ENCODE measurements around the gene CD93.
A peak's percentile ranks its signal among the peaks of the same experiment; 100 is the strongest.

CD93 gene

DNA sequence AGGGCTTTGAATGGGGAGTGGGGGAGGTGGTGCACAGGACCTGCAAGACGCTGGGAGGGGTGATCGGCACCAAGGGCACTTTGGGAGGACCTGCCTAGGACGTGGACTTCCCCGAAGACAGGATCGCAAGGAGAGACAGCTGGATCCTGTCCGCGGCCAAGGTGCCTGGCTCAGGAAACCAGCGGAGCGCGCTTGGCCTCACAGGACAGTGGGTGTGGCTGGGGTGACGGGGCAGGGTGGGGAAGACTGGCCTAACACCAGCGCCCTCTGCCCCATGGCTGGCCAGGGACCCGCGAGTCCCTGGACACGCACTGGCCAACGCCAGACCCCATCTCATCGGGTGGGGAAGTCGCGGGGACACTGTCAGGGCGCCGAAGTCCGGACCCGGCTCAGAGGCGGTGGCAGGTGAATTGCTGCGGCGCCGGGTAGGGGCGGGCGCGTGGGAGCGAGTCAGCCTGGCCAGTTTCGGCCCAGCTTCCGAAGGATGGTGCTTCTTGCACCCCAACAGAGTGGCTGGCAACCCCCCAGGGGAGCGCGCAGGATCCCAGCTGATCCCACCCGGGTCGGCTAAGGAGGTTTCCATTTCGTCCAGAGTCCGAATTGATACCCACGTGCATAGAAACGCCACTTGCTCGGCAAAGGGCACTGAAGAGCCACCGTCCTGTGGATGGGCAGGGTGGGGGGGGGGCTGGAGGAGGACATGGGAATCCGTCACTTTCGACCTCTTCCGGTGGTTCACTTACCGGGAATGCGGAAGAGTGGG is 35.9 kb downstream of the CD93 start:
- peak overlapping the region; percentile 18 for H3K4me3 Mint-ChIP-seq
- peaks cover 60% of the 10 kb centered on the region for H3K27me3 Mint-ChIP-seq
- H3K4me1 Mint-ChIP-seq, result peaks cover 4% of the 10 kb centered on the region
- H3K9me3 Mint-ChIP-seq, result no peaks in the 10 kb centered on the region
- DNase-seq (ENCODE audit: low spot score in 2 of 2) (no peak), ATAC-seq (replicated peaks; ENCODE audit: extremely low read depth, poor library complexity, severe bottlenecking) (peak; percentile 19)
- H3K27ac Mint-ChIP-seq (ENCODE audit: low read depth), result no peak overlapping the region
- peaks cover 2% of the 10 kb centered on the region for H3K36me3 Mint-ChIP-seq (ENCODE audit: insufficient read depth)

DNA sequence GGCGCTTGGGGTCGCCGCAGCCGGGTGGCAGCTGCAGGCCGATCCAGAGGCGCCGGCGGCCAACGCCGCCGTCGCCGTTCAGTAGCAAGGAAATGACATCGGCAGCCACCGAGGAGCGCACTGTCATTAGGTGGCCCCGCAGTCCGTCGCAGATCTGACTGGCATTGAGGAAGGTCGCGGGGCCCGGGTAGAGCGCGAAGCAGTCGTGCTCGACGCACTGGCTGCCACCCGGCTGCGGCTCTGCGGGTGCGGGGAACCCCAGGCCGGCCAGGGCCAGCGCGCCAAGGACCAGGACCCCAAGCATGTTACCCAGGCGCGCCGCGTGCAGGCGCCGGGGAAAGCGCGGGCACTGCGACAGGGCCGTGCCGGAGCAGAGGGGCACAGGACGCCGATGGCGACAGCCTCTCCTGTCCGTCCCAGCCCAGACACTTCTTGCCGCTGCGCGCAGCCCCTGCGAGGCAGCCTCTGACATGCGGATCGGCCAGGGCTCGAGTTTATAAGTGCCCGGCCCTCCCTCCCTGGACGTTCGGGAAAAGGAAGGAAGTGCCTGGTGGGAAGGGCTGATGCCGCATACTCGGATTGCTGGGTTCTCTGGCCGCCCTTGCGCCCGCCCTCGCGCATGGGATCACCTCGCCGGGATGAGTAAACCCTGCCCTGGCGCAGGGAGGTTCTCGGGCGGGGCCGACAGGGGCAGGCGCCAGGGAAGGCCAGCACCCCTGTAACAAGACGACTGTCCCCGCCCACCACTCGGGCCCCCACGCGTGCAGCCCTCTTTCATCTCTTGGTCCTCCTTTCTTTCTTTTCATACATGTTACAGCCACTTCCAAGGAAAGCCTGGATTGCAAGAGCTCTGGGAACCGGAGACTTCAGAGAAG is 36.7 kb downstream of the CD93 start, which contains the start of gene THBD:
Gene THBD (minus strand): TSS at position 472 of the 875 bp plus-strand sequence. CDS start 168 bp downstream, at position 304.
- peaks cover 4% of the 10 kb centered on the region for H3K4me1 Mint-ChIP-seq
- no peak within 1 kb of the TSS for H3K27ac Mint-ChIP-seq (ENCODE audit: low read depth)
- H3K36me3 Mint-ChIP-seq (ENCODE audit: insufficient read depth), result peaks cover 2% of the 10 kb centered on the region
- H3K9me3 Mint-ChIP-seq, result no peaks in the 10 kb centered on the region
- DNase-seq (ENCODE audit: low spot score in 2 of 2) (no peak), ATAC-seq (replicated peaks; ENCODE audit: extremely low read depth, poor library complexity, severe bottlenecking) (no peak)
- H3K27me3 Mint-ChIP-seq, result peaks cover 68% of the 10 kb centered on the region
- peak within 1 kb of the TSS; percentile 18 for H3K4me3 Mint-ChIP-seq

DNA sequence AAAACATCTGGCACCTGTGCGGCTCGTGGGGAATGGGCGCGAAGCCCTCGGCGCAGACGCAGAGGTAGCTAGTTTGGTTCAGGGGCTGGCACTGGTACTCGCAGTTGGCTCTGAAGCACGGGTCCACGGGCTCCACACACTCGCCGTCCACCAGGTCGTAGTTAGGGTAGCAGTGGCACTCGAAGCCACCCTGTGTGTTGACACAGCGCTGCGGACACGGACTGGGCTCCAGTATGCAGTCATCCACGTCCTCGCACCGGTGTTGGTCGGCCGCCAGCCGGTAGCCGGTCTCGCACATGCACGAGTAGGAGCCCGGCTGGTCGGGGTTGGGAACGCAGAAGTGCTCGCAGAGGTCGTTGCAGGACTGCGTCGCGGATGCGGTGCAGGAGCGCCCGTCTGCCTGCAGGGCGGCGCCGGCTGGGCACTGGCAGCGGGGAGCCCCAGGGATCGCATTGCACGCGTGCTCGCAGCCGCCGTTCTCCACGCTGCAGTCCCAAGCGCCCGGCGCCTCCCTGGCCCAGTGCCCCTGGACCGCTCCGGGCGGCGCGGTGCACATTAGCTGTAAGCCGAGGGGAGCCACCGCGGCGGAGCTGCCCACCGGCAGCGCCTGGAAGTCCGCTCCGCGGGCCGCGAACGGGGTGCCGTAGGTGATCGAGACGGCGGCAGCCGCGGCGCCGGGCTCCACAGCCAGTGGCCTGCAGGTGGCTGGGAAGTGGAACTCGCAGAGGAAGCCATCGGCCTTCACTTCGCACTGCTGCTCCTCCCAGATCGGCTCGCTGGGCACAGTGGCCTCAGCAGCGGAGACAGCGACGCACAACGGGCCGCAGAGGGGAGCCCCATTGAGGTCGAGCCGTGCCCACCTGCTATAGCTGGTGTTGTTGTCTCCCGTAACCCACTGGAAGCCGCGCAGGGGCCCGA is 37.6 kb downstream of the CD93 start:
- Mint-ChIP-seq H3K27ac (ENCODE audit: low read depth) (no peak overlapping the region), H3K9me3 (no peaks in the 10 kb centered on the region), H3K36me3 (ENCODE audit: insufficient read depth) (peaks cover 3% of the 10 kb centered on the region), H3K4me1 (peaks cover 4% of the 10 kb centered on the region), H3K4me3 (no peak overlapping the region), H3K27me3 (peaks cover 73% of the 10 kb centered on the region)
- ATAC-seq (replicated peaks; ENCODE audit: extremely low read depth, poor library complexity, severe bottlenecking) (no peak), DNase-seq (ENCODE audit: low spot score in 2 of 2) (no peak)

DNA sequence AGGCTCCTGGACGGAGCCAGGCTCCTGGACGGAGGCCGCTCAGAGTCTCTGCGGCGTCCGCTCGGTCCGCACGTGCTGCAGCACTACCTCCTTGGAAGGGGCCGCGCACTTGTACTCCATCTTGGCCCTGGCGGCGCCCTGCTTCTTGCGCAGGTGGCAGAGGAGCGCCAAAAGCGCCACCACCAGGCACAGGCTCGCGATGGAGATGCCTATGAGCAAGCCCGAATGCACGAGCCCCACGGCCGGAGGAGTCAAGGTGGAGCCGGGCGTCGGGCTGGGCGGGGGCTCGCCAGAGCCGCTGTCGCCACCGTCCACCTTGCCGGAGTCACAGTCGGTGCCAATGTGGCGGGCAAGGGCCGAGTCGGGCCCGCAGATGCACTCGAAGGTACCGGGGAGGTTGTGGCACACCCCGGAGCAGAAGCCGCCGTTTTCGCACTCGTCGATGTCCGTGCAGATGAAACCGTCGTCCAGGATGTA is 38.3 kb downstream of the CD93 start:
- ATAC-seq (replicated peaks; ENCODE audit: extremely low read depth, poor library complexity, severe bottlenecking) (no peak), DNase-seq (ENCODE audit: low spot score in 2 of 2) (no peak)
- peaks cover 4% of the 10 kb centered on the region for H3K4me1 Mint-ChIP-seq
- peaks cover 3% of the 10 kb centered on the region for H3K36me3 Mint-ChIP-seq (ENCODE audit: insufficient read depth)
- no peak overlapping the region for H3K4me3 Mint-ChIP-seq
- H3K9me3 Mint-ChIP-seq, result no peaks in the 10 kb centered on the region
- H3K27ac Mint-ChIP-seq (ENCODE audit: low read depth), result no peak overlapping the region
- peaks cover 73% of the 10 kb centered on the region for H3K27me3 Mint-ChIP-seq

DNA sequence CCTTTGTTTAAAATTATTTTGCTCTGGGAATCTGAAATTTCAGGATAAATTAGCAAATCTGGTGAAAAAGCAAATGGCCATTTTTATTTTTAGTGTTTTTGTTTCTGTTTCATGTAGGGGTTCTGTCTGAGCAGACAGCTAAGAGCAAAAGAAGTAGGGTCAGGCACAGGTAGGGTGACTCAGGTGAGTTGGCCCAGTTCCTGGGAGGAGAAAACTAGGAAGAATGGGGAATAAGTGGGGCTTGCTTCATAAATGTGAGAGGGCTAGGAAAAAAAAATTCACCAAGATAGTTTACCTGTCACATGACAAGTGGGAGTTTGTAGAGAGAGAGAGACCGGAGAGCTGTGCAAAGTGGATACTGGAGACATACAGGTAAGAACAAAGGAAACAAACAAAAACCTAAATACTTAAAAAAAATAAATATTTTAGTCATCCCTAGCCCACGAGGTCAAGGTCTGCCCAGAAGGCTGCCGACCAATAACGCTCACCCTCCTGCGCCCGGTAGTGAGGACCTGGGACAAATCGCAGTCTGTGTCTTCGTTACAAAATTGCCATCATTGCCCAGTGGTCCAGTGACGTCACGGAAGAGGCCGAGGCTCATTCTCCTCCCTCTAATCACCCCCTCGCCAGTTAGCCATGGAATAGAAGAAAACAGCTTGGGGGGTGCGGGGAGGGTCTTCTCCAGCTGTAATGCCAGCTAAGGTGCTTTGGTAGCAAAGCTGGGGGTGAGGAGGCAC is 39.0 kb downstream of the CD93 start:
- no peak for DNase-seq (ENCODE audit: low spot score in 2 of 2)
- no peak for ATAC-seq (replicated peaks; ENCODE audit: extremely low read depth, poor library complexity, severe bottlenecking)
- Mint-ChIP-seq H3K9me3 (no peaks in the 10 kb centered on the region), H3K27me3 (peaks cover 67% of the 10 kb centered on the region), H3K4me3 (no peak overlapping the region), H3K36me3 (ENCODE audit: insufficient read depth) (peaks cover 3% of the 10 kb centered on the region), H3K4me1 (peaks cover 4% of the 10 kb centered on the region), H3K27ac (ENCODE audit: low read depth) (no peak overlapping the region)

DNA sequence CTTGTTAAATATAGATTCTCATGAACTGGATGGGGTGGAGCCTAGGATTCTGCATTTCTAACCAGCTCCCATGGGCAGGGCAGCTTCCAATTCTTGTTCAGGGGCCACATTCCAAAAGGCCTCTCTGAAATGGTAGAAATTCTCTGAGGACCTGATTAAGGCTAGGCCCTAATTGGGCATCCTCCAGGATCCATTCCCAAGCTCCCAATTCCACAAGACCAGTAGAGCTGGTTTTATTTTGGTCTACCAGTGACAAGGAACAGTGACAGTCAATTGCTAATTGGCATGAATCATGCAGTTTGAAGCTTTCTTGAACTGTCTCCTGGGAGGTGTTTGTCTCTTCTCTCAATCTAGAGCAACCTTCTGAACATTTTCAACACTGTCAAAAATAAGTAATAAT is 39.7 kb downstream of the CD93 start:
- no peaks in the 10 kb centered on the region for H3K9me3 Mint-ChIP-seq
- H3K27me3 Mint-ChIP-seq, result peaks cover 61% of the 10 kb centered on the region
- peaks cover 3% of the 10 kb centered on the region for H3K36me3 Mint-ChIP-seq (ENCODE audit: insufficient read depth)
- peaks cover 4% of the 10 kb centered on the region for H3K4me1 Mint-ChIP-seq
- DNase-seq (ENCODE audit: low spot score in 2 of 2) (no peak), ATAC-seq (replicated peaks; ENCODE audit: extremely low read depth, poor library complexity, severe bottlenecking) (no peak)
- no peak overlapping the region for H3K4me3 Mint-ChIP-seq
- H3K27ac Mint-ChIP-seq (ENCODE audit: low read depth), result no peak overlapping the region

DNA sequence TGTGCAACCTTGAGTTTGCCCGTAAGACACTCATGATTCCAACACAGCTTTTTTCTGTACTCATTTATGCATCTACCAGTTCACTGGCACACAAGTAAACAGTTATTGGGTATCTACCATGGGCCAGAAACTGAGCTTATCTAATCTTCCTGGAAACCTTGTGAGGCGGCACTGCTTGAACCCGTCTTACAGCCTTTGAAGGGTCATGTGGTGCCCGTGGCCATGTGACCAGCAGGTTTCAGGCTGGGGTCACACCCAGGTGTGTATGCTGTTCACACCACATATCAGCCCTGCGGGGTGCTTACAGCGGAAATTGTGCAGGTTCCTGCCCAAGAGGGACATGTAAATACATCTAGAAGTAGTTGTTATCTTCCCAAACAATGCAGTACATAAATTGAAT is 42.7 kb downstream of the CD93 start:
- peaks cover 3% of the 10 kb centered on the region for H3K36me3 Mint-ChIP-seq (ENCODE audit: insufficient read depth)
- no peaks in the 10 kb centered on the region for H3K9me3 Mint-ChIP-seq
- no peak for DNase-seq (ENCODE audit: low spot score in 2 of 2)
- no peak overlapping the region for H3K4me3 Mint-ChIP-seq
- H3K4me1 Mint-ChIP-seq, result no peaks in the 10 kb centered on the region
- no peak overlapping the region for H3K27ac Mint-ChIP-seq (ENCODE audit: low read depth)
- peaks cover 64% of the 10 kb centered on the region for H3K27me3 Mint-ChIP-seq
- no peak for ATAC-seq (replicated peaks; ENCODE audit: extremely low read depth, poor library complexity, severe bottlenecking)

DNA sequence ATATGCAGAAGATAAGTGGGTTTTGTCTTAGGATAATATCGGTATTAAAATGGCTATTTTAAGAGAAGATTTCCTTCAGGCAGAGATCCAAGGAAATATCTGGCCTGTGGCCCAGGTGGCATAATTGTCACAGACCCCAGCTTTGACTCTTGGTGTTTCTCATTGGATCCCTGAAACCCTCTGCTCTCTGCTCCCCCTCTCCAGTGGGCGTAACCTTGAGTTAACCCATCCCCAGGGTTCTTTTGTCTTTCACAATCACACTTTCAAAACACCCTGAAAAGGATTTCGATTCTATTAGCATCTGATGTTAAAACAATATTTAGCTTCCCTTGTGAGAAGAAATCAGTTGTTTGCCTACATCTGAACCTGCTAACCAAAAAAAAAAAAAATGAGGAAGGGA is 43.9 kb downstream of the CD93 start:
- DNase-seq (ENCODE audit: low spot score in 2 of 2), result no peak
- Mint-ChIP-seq H3K36me3 (ENCODE audit: insufficient read depth) (peaks cover 3% of the 10 kb centered on the region), H3K9me3 (no peaks in the 10 kb centered on the region), H3K27me3 (peaks cover 65% of the 10 kb centered on the region), H3K4me3 (no peak overlapping the region), H3K27ac (ENCODE audit: low read depth) (no peak overlapping the region), H3K4me1 (no peaks in the 10 kb centered on the region)
- ATAC-seq (replicated peaks; ENCODE audit: extremely low read depth, poor library complexity, severe bottlenecking), result no peak

DNA sequence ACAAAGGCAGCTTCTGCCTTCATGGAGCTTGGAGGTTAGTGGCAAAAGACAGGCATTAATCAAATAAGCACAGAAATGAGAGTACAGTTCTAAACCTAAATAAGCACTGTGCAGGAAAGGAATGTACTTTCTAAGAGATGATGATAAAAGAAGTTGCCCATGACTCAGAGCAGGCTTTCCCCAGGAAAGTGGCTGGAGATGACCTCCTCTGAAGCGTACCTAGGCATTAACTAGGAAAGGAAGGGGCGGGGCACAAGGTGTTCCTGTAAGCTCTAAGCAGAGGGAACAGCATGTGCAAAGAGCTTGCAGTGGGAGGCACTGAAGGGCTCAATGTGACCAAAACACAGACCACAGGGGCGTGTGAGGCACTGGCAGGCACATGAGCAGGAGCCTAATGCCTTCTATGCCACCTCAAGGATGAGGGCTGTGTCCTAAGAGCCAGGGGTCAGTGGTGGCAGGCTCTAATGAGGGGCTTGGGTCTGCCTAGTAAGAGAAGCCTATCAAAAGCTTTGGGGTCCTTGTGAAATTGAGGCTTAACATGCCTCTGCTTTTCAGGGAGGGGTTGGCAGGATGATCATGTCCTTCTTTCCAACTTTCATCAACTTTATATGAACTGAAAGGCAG is 46.1 kb downstream of the CD93 start:
- Mint-ChIP-seq H3K4me3 (no peak overlapping the region), H3K9me3 (no peaks in the 10 kb centered on the region), H3K4me1 (no peaks in the 10 kb centered on the region)

DNA sequence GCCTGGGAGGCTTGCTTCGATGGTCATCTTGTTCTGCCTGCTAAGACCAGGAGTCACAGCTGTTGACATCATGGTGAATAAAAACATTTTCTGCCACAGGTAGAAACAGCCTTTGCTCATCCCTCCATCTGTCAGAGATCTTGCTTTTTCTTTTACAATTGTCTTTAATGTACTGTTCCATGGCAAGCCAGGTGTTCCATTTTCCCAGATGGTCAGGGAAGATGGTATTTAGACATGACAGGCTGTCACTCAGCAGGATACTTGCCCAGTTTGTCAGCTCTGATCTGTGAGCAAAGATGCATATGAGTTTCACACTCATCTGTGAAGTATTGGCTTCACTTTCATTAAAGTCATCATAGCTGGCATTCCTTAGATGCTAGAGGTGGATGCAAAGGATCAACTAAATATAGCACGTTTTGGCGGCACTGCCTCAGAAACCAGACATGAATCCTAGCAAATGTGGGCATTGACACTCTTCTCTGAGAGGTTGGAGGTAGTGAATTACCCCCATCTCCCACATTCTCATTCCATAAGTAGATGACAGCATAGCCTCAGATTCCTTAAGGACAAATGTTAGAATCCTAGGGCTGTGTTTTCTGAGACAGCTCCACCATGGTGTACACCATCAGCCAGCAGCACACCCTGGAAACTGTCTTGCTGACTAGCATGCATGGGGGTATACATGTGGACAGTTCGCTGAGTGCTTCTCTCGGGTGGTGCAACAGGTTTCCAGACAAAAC is 46.8 kb downstream of the CD93 start:
- Mint-ChIP-seq H3K9me3 (no peaks in the 10 kb centered on the region), H3K4me1 (no peaks in the 10 kb centered on the region), H3K36me3 (ENCODE audit: insufficient read depth) (peaks cover 2% of the 10 kb centered on the region), H3K4me3 (no peak overlapping the region), H3K27me3 (peaks cover 53% of the 10 kb centered on the region), H3K27ac (ENCODE audit: low read depth) (no peak overlapping the region)
- ATAC-seq (replicated peaks; ENCODE audit: extremely low read depth, poor library complexity, severe bottlenecking) (no peak), DNase-seq (ENCODE audit: low spot score in 2 of 2) (no peak)

More for the DNA sequence above, 46.1 kb downstream of the CD93 start:
- DNase-seq (ENCODE audit: low spot score in 2 of 2) (no peak), ATAC-seq (replicated peaks; ENCODE audit: extremely low read depth, poor library complexity, severe bottlenecking) (no peak)
- Mint-ChIP-seq H3K36me3 (ENCODE audit: insufficient read depth) (peaks cover 2% of the 10 kb centered on the region), H3K27ac (ENCODE audit: low read depth) (no peak overlapping the region), H3K27me3 (peaks cover 60% of the 10 kb centered on the region)

DNA sequence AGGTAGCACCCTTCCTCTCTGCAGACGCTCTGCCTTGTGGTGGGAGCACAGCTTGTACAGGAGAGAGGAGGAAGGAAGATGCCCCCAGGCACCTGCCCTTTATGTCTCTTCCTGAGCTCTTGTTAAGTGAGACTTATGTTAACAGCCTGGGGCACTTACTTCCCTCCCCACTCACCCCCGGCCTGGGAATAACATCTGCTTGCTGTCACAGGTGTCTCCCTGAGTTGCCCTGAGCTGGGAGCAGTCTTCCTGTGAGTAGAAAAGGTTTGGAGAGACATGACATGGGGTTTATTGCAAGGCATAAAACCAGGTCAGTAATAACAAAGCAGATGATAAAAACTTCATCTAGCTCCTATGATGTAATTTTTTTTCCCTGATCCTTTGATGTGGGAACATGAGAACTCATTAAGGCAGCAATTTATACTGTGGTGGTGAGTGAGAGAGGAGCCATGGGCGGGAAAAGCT is 49.1 kb downstream of the CD93 start:
- Mint-ChIP-seq H3K36me3 (ENCODE audit: insufficient read depth) (peaks cover 2% of the 10 kb centered on the region), H3K27ac (ENCODE audit: low read depth) (no peak overlapping the region), H3K4me3 (no peak overlapping the region), H3K9me3 (no peaks in the 10 kb centered on the region), H3K27me3 (peaks cover 57% of the 10 kb centered on the region), H3K4me1 (no peaks in the 10 kb centered on the region)
- ATAC-seq (replicated peaks; ENCODE audit: extremely low read depth, poor library complexity, severe bottlenecking) (no peak), DNase-seq (ENCODE audit: low spot score in 2 of 2) (no peak)
